Osteoblast (primary cell): ENCODE results near the gene DEUP1. TPM values are rescaled to one million over a fixed set of nuclear protein-coding genes. Genes with fewer than 3 reads are reported as not detected.

Source experiments
- DNase-seq: peaks from one replicate; pipeline ENCODE4 v3.0.0; 2011; ENCODE audit warnings: low spot score, mixed read lengths; ENCODE audit not compliant: insufficient read length; ENCODE audit errors: missing footprints
- H2AFZ ChIP-seq: 2 replicates; pipeline ENCODE4 v1.6.0; 2011; ENCODE audit warnings: mild to moderate bottlenecking, low read length
- H3K27ac ChIP-seq: 2 replicates; pipeline ENCODE4 v1.5.1; 2011; ENCODE audit warnings: mild to moderate bottlenecking, low read depth, low read length, moderate library complexity
- H3K27me3 ChIP-seq: 2 replicates; pipeline ENCODE4 v1.6.0; 2012; ENCODE audit warnings: mild to moderate bottlenecking, control low read depth, inconsistent platforms, low read length, moderate library complexity; ENCODE audit not compliant: insufficient read depth
- H3K36me3 ChIP-seq: 2 replicates; pipeline ENCODE4 v1.5.1; 2011; ENCODE audit warnings: mild to moderate bottlenecking, low read length, control low read depth, moderate library complexity; ENCODE audit not compliant: insufficient read depth
- H3K4me1 ChIP-seq: 2 replicates; pipeline ENCODE4 v1.5.1; 2011; ENCODE audit warnings: mild to moderate bottlenecking, low read length, control low read depth, moderate library complexity; ENCODE audit not compliant: insufficient read depth
- H3K4me2 ChIP-seq: 2 replicates; pipeline ENCODE4 v1.6.0; 2011; ENCODE audit warnings: mild to moderate bottlenecking, low read length; ENCODE audit not compliant: insufficient read depth
- H3K4me3 ChIP-seq: fragments of 200-600 bp; sonication (generic); 3 replicates; pipeline ENCODE4 v1.5.1; 2012; ENCODE audit warnings: mild to moderate bottlenecking, low read length, inconsistent platforms; ENCODE audit not compliant: insufficient read depth
- H3K79me2 ChIP-seq: 2 replicates; pipeline ENCODE4 v1.6.0; 2012; ENCODE audit warnings: mild to moderate bottlenecking, low read length, control low read depth, inconsistent platforms; ENCODE audit not compliant: insufficient read depth
- H3K9me3 ChIP-seq: 2 replicates; pipeline ENCODE4 v1.5.1; 2011; ENCODE audit warnings: low read depth, low read length, control low read depth
- H4K20me1 ChIP-seq: 2 replicates; pipeline ENCODE4 v1.6.0; 2012; ENCODE audit warnings: mild to moderate bottlenecking, low read length, control low read depth; ENCODE audit not compliant: insufficient read depth
- total RNA-seq: library from RNA; depleted of rRNA; stranded (reverse); fragments of >200 nt; gene quantifications from 2 replicates; pipeline ENCODE4 v1.2.3, GENCODE V29; 2012
- TF ChIP-seq, protein P1 (sequence below): IDR thresholded peaks from 2 replicates; pipeline ENCODE4 v1.5.1; 2011; ENCODE audit warnings: mild to moderate bottlenecking, low read depth, low read length, moderate library complexity; ENCODE audit errors: extremely low read depth

DEUP1 gene
- total RNA-seq, 1 donor: under 0.01 TPM

DNA sequence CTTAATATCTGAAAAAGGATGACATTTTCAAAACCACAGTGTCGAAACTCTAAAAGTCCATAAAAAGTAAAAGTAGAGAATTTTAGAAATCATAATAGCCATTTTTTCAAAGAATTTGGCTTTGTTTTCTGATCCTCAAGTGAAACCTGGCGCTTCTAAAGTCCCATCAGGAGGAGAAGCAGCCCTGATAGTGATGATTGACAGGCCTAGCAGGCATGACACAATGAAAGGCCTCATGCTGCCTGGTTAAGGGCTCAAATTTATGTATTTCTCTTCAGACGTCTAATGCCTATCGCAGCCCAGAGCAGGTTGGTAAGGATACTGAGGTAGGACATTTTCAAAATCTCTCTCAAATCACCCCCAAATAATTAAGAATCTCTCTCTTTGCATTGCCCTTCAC is 3.9 kb upstream of the DEUP1 start:
- no peak overlapping the region for H2AFZ ChIP-seq
- no peaks in the 10 kb centered on the region for H3K9me3 ChIP-seq
- H3K4me1 ChIP-seq: no peaks in the 10 kb centered on the region
- no peaks in the 10 kb centered on the region for H3K36me3 ChIP-seq
- no peak for DNase-seq
- no peak overlapping the region for H3K4me2 ChIP-seq
- no peak overlapping the region for H3K4me3 ChIP-seq
- no peak overlapping the region for H3K27ac ChIP-seq
- no peaks in the 10 kb centered on the region for H4K20me1 ChIP-seq
- peaks cover 10% of the 10 kb centered on the region for H3K27me3 ChIP-seq
- no peaks in the 10 kb centered on the region for H3K79me2 ChIP-seq
- TF ChIP-seq, protein P1, sequence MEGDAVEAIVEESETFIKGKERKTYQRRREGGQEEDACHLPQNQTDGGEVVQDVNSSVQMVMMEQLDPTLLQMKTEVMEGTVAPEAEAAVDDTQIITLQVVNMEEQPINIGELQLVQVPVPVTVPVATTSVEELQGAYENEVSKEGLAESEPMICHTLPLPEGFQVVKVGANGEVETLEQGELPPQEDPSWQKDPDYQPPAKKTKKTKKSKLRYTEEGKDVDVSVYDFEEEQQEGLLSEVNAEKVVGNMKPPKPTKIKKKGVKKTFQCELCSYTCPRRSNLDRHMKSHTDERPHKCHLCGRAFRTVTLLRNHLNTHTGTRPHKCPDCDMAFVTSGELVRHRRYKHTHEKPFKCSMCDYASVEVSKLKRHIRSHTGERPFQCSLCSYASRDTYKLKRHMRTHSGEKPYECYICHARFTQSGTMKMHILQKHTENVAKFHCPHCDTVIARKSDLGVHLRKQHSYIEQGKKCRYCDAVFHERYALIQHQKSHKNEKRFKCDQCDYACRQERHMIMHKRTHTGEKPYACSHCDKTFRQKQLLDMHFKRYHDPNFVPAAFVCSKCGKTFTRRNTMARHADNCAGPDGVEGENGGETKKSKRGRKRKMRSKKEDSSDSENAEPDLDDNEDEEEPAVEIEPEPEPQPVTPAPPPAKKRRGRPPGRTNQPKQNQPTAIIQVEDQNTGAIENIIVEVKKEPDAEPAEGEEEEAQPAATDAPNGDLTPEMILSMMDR: no peak

GRCh38 chr11:93329936-93330445 is 551 bp upstream of the DEUP1 start:
- H3K4me2 ChIP-seq: peak overlapping the region; percentile 35
- DNase-seq: peak; percentile 23

GRCh38 chr11:93340223-93340622 is 9.7 kb downstream of the DEUP1 start:
- Histone ChIP-seq H3K9me3 (no peaks in the 10 kb centered on the region), H3K79me2 (no peaks in the 10 kb centered on the region), H3K36me3 (no peaks in the 10 kb centered on the region), H3K4me2 (no peak overlapping the region), H3K27me3 (no peaks in the 10 kb centered on the region), H2AFZ (no peak overlapping the region), H4K20me1 (no peaks in the 10 kb centered on the region), H3K4me1 (no peaks in the 10 kb centered on the region), H3K4me3 (no peak overlapping the region), H3K27ac (no peak overlapping the region)
- TF ChIP-seq, protein P1: no peak
- no peak for DNase-seq

More at GRCh38 chr11:93329936-93330445, 551 bp upstream of the DEUP1 start:
- Histone ChIP-seq H3K4me3 (peak overlapping the region; percentile 46), H3K79me2 (no peaks in the 10 kb centered on the region), H4K20me1 (no peaks in the 10 kb centered on the region), H2AFZ (peak overlapping the region; percentile 11), H3K4me1 (no peaks in the 10 kb centered on the region), H3K9me3 (no peaks in the 10 kb centered on the region), H3K27ac (no peak overlapping the region), H3K36me3 (no peaks in the 10 kb centered on the region), H3K27me3 (peaks cover 10% of the 10 kb centered on the region)
- TF ChIP-seq, protein P1: no peak

DNA sequence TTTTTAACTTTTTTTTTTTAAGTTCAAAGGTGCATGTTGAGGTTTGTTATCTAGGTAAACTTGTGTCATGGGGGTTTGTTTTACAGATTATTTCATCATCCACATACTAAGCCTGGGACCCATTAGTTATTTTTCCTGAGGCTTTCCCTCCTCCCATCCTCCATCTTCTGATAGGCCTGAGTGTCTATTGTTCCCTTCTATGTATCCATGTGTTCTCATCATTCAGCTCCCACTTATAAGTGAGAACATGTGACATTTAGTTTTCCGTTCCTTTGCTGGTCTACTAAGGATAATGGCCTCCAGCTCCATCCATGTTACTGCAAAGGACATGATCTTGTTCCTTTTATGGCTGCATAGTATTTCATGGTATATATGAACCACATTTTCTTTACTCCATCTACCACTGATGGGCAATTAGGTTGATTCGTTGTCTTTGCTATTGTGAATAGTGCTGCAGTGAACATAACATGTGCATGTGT is 14.4 kb downstream of the DEUP1 start:
- Histone ChIP-seq H3K4me2 (no peak overlapping the region), H3K36me3 (no peaks in the 10 kb centered on the region), H3K4me3 (no peak overlapping the region), H3K4me1 (no peaks in the 10 kb centered on the region), H4K20me1 (no peaks in the 10 kb centered on the region), H3K27ac (no peak overlapping the region), H3K9me3 (no peaks in the 10 kb centered on the region), H3K79me2 (no peaks in the 10 kb centered on the region), H3K27me3 (no peaks in the 10 kb centered on the region), H2AFZ (no peak overlapping the region)
- DNase-seq: no peak
- TF ChIP-seq, protein P1: no peak
